Measurements from ENCODE around the gene GRIK1. TPM values are rescaled to one million over a fixed set of nuclear protein-coding genes. Genes with fewer than 3 reads are reported as not detected.

GRIK1 gene
- total RNA-seq, 1 experiment from 2014 or later: not detected

DNA sequence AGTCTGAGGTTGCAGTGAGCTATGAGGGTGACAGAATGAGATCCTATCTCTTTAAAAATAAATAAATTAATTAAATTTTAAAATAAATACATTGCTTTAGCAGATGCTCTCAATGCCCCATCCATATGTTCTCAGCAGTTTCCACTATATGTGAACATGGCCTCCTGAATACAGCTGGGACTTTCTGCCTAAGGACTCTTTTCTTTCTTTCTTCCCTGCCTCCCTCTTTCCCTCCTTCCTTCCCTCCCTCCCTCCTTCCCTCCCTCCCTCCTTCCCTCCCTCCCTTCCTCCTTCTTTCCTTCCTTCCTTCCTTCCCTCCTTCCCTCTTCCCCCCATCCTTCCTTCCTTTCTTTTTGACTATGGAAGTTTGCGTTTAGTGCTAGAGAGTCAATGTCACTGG lies 10.2 kb upstream of the GRIK1 start:
- ChIA-PET CTCF (no interaction called here), POLR2A (no interaction called here)
- Histone ChIP-seq H3K36me3 (ENCODE audit: control insufficient read depth, insufficient read depth, low read length) (no peaks in the 10 kb centered on the region), H3K9me3 (no peaks in the 10 kb centered on the region), H3K4me3 (ENCODE audit: low read depth, low read length) (no peak overlapping the region), H3K27me3 (replicated peaks; ENCODE audit: control insufficient read depth, insufficient read depth, low read length) (no peaks in the 10 kb centered on the region), H3K4me1 (no peaks in the 10 kb centered on the region; the same call in 1 of the 2 replicates)
- Mint-ChIP-seq H3K9me3 (ENCODE audit: unreplicated experiment) (no peaks in the 10 kb centered on the region), H3K36me3 (ENCODE audit: insufficient read depth, unreplicated experiment) (no peaks in the 10 kb centered on the region), H3K4me1 (ENCODE audit: low read depth, unreplicated experiment) (peaks cover 8% of the 10 kb centered on the region), H3K27me3 (ENCODE audit: insufficient read depth, unreplicated experiment) (peaks cover 5% of the 10 kb centered on the region), H3K27ac (ENCODE audit: unreplicated experiment) (no peak overlapping the region), H3K4me3 (ENCODE audit: unreplicated experiment) (no peak overlapping the region)
- BruUV-seq (replicated peaks): no TSS peak
- intact Hi-C loops (cut with micrococcal nuclease; ENCODE audit: unreplicated experiment): no loop called here
- no peak for TF ChIP-seq CTCF (IDR thresholded peaks at IDR 0.05; ENCODE audit: insufficient read depth in 1 of 2, low read depth in 1 of 2, low read length in 1 of 2, severe bottlenecking in 1 of 2, unreplicated experiment in 1 of 2)
- DNase-seq: no peak

GRCh38 chr21:29947119-29947518 lies 7.3 kb upstream of the GRIK1 start:
- TF ChIP-seq CTCF (IDR thresholded peaks at IDR 0.05; ENCODE audit: insufficient read depth in 1 of 2, low read depth in 1 of 2, low read length in 1 of 2, severe bottlenecking in 1 of 2, unreplicated experiment in 1 of 2): no peak
- Mint-ChIP-seq H3K27ac (ENCODE audit: unreplicated experiment) (peak overlapping the region; percentile 75), H3K4me3 (ENCODE audit: unreplicated experiment) (no peak overlapping the region), H3K9me3 (ENCODE audit: unreplicated experiment) (no peaks in the 10 kb centered on the region), H3K36me3 (ENCODE audit: insufficient read depth, unreplicated experiment) (no peaks in the 10 kb centered on the region), H3K4me1 (ENCODE audit: low read depth, unreplicated experiment) (peaks cover 8% of the 10 kb centered on the region), H3K27me3 (ENCODE audit: insufficient read depth, unreplicated experiment) (no peaks in the 10 kb centered on the region)
- H3K27me3 ChIP-seq (replicated peaks; ENCODE audit: control insufficient read depth, insufficient read depth, low read length): no peaks in the 10 kb centered on the region
- intact Hi-C loops (cut with micrococcal nuclease; ENCODE audit: unreplicated experiment): no loop called here
- BruUV-seq (replicated peaks): no TSS peak
- H3K4me3 ChIP-seq (ENCODE audit: low read depth, low read length): no peak overlapping the region
- H3K9me3 ChIP-seq: no peaks in the 10 kb centered on the region
- no peaks in the 10 kb centered on the region for H3K36me3 ChIP-seq (ENCODE audit: control insufficient read depth, insufficient read depth, low read length)
- no peak for DNase-seq
- no peaks in the 10 kb centered on the region; the same call in 1 of the 2 replicates for H3K4me1 ChIP-seq
- CTCF ChIA-PET: no interaction called here
- POLR2A ChIA-PET: no interaction called here

GRCh38 chr21:29943885-29944284 lies 4.1 kb upstream of the GRIK1 start:
- peak overlapping the region; percentile 46 for H3K4me3 Mint-ChIP-seq (ENCODE audit: unreplicated experiment)
- intact Hi-C loops (cut with micrococcal nuclease; ENCODE audit: unreplicated experiment): loop anchor here (1.0 kb wide), 1 partner anchor 250 kb away; no protein-coding TSS in a partner anchor

More at GRCh38 chr21:29943885-29944284, 4.1 kb upstream of the GRIK1 start:
- no TSS peak for BruUV-seq (replicated peaks)
- ChIA-PET POLR2A (no interaction called here), CTCF (no interaction called here)
- Mint-ChIP-seq H3K36me3 (ENCODE audit: insufficient read depth, unreplicated experiment) (no peaks in the 10 kb centered on the region), H3K9me3 (ENCODE audit: unreplicated experiment) (no peaks in the 10 kb centered on the region), H3K27me3 (ENCODE audit: insufficient read depth, unreplicated experiment) (peaks cover 12% of the 10 kb centered on the region), H3K27ac (ENCODE audit: unreplicated experiment) (no peak overlapping the region), H3K4me1 (ENCODE audit: low read depth, unreplicated experiment) (peaks cover 8% of the 10 kb centered on the region)
- no peaks in the 10 kb centered on the region for H3K36me3 ChIP-seq (ENCODE audit: control insufficient read depth, insufficient read depth, low read length)
- H3K9me3 ChIP-seq: no peaks in the 10 kb centered on the region
- H3K27me3 ChIP-seq (replicated peaks; ENCODE audit: control insufficient read depth, insufficient read depth, low read length): no peaks in the 10 kb centered on the region
- no peak overlapping the region for H3K4me3 ChIP-seq (ENCODE audit: low read depth, low read length)
- peak in 1 of 2 experiments; percentile 5 for DNase-seq
- H3K4me1 ChIP-seq: no peaks in the 10 kb centered on the region; the same call in 1 of the 2 replicates
- peak; percentile 28 to 45 for TF ChIP-seq CTCF (IDR thresholded peaks at IDR 0.05; ENCODE audit: insufficient read depth in 1 of 2, low read depth in 1 of 2, low read length in 1 of 2, severe bottlenecking in 1 of 2, unreplicated experiment in 1 of 2)

All from Caco-2 (cell line).